ENCODE measurements around the gene GNAQ.

Gene GNAQ

DNA sequence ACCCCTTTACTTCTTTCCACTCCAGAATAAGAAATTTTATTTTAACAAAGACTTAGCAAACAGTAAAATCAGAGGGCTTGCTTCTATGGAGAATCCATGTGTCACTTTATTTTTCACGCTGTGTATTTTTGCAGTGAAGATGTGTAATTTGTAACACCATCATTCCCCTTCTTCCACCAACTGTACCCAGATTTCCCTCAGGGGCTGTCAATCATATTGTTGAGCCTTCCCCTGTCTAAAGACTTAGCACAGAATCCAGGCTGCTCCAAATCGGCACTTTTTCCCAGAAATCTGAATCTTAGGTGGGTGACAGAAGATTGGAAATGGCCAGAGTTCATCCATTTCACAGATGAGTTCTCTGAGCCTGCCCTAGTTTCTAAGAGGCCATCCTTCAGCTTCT lies 115.9 kb downstream of the GNAQ start:
- H3K4me3 ChIP-seq (ENCODE audit: low read depth, low read length) = no peak overlapping the region
- TF ChIP-seq, protein P1, sequence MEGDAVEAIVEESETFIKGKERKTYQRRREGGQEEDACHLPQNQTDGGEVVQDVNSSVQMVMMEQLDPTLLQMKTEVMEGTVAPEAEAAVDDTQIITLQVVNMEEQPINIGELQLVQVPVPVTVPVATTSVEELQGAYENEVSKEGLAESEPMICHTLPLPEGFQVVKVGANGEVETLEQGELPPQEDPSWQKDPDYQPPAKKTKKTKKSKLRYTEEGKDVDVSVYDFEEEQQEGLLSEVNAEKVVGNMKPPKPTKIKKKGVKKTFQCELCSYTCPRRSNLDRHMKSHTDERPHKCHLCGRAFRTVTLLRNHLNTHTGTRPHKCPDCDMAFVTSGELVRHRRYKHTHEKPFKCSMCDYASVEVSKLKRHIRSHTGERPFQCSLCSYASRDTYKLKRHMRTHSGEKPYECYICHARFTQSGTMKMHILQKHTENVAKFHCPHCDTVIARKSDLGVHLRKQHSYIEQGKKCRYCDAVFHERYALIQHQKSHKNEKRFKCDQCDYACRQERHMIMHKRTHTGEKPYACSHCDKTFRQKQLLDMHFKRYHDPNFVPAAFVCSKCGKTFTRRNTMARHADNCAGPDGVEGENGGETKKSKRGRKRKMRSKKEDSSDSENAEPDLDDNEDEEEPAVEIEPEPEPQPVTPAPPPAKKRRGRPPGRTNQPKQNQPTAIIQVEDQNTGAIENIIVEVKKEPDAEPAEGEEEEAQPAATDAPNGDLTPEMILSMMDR (IDR thresholded peaks at IDR 0.05) = no peak
- H2AFZ ChIP-seq = no peak overlapping the region
- H3K9me3 ChIP-seq (ENCODE audit: control insufficient read depth, low read length) = no peaks in the 10 kb centered on the region
- H3K79me2 ChIP-seq = peaks cover 5% of the 10 kb centered on the region
- H3K27ac ChIP-seq = no peak overlapping the region
- H3K27me3 ChIP-seq (ENCODE audit: control insufficient read depth, insufficient read depth, low read length) = no peaks in the 10 kb centered on the region
- no peaks in the 10 kb centered on the region for H3K36me3 ChIP-seq (ENCODE audit: control insufficient read depth, insufficient read depth, low read length)
- no peaks in the 10 kb centered on the region for H3K4me1 ChIP-seq
- H3K4me2 ChIP-seq (ENCODE audit: low read length) = no peak overlapping the region
- no peak overlapping the region for H3K9ac ChIP-seq

DNA sequence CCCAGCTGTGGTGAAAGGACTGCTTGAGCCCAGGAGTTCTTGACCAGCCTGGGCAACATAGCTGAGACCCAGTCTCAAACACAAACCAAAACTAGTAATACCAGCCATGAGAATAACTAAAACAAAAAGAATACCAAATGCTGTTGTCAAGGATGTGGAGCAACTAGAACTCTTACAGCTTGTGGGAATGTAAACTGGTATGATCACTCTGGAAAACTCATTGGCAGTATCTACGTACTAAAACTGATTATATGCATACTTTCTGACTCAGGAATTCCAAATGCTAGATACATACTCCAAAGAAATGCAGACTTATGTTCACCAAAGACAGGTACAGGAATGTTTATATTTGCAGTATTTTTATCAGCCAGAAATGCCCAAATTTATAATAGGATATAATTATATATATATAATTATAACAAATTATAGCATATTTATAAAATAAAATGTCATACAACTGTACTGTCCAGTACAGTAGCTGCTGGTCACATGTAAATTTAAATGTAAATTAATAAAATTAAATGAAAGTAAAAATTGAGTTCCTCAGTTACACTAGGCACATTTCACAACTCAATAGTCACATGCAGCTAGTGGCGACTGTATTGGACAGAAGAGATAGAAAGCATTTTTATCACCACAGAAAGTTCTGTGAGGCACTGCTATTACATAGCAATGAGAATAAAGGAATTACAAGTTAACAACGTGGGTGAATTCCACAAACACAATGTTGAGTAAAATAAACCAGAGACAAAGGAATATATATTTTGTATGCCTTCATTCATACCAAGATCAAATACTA lies 118.5 kb downstream of the GNAQ start:
- no peak overlapping the region for H3K9ac ChIP-seq
- no peaks in the 10 kb centered on the region for H3K4me1 ChIP-seq
- H3K4me2 ChIP-seq (ENCODE audit: low read length) = no peak overlapping the region
- H3K36me3 ChIP-seq (ENCODE audit: control insufficient read depth, insufficient read depth, low read length) = no peaks in the 10 kb centered on the region
- H3K27ac ChIP-seq = no peak overlapping the region
- no peak overlapping the region for H2AFZ ChIP-seq
- H3K27me3 ChIP-seq (ENCODE audit: control insufficient read depth, insufficient read depth, low read length) = no peaks in the 10 kb centered on the region
- TF ChIP-seq, protein P1 (IDR thresholded peaks at IDR 0.05) = no peak
- no peaks in the 10 kb centered on the region for H3K9me3 ChIP-seq (ENCODE audit: control insufficient read depth, low read length)
- H3K4me3 ChIP-seq (ENCODE audit: low read depth, low read length) = no peak overlapping the region
- H3K79me2 ChIP-seq = peaks cover 10% of the 10 kb centered on the region

DNA sequence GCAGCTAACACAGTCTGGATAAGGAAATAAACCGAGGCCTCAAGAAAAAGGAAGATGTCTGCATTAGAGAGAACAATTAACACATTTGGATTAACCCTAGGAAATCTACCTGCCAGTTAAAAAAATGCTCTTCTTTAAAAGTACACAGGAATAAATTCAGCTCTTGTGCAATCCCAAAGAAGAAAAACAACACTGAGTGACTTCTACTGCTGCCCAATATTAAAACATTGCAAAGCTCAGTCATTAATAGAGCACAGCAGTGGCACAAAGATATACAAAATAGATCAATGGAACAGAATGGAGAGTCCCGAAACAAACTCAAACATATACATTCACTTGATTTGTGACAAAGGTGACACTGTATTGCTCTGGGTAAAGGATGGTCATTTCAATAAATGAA lies 119.7 kb downstream of the GNAQ start:
- peaks cover 10% of the 10 kb centered on the region for H3K79me2 ChIP-seq
- H3K27ac ChIP-seq = no peak overlapping the region
- no peak overlapping the region for H2AFZ ChIP-seq
- TF ChIP-seq, protein P1 (IDR thresholded peaks at IDR 0.05) = no peak
- no peak overlapping the region for H3K4me3 ChIP-seq (ENCODE audit: low read depth, low read length)
- no peaks in the 10 kb centered on the region for H3K27me3 ChIP-seq (ENCODE audit: control insufficient read depth, insufficient read depth, low read length)
- no peaks in the 10 kb centered on the region for H3K4me1 ChIP-seq
- H3K36me3 ChIP-seq (ENCODE audit: control insufficient read depth, insufficient read depth, low read length) = no peaks in the 10 kb centered on the region
- H3K9ac ChIP-seq = no peak overlapping the region
- H3K9me3 ChIP-seq (ENCODE audit: control insufficient read depth, low read length) = no peaks in the 10 kb centered on the region
- no peak overlapping the region for H3K4me2 ChIP-seq (ENCODE audit: low read length)

DNA sequence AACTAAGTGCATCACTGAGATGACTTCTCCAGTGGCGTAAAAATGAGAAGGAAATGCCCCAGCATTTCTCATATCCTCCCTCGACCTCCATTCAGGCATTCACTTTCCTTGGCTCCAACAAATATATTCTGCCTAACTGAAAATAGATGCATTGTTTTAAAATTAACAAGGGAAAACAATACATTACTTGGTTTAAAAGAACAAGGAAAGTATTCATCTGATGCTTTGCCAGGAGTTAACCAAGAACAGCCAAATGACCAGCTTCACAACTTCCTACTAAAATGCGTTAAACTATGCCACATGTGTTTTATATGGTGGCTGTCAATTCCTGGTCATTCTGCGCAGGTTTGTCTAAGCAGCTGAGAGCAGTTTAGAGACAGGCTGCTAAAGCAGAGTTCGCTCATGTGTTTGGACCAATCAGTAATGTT lies 121.4 kb downstream of the GNAQ start:
- Histone ChIP-seq H3K4me2 (ENCODE audit: low read length) (no peak overlapping the region), H3K36me3 (ENCODE audit: control insufficient read depth, insufficient read depth, low read length) (no peaks in the 10 kb centered on the region), H2AFZ (no peak overlapping the region), H3K27me3 (ENCODE audit: control insufficient read depth, insufficient read depth, low read length) (no peaks in the 10 kb centered on the region), H3K79me2 (peaks cover 10% of the 10 kb centered on the region), H3K9me3 (ENCODE audit: control insufficient read depth, low read length) (no peaks in the 10 kb centered on the region), H3K27ac (no peak overlapping the region), H3K4me1 (no peaks in the 10 kb centered on the region), H3K4me3 (ENCODE audit: low read depth, low read length) (no peak overlapping the region), H3K9ac (no peak overlapping the region)
- TF ChIP-seq, protein P1 (IDR thresholded peaks at IDR 0.05) = no peak

DNA sequence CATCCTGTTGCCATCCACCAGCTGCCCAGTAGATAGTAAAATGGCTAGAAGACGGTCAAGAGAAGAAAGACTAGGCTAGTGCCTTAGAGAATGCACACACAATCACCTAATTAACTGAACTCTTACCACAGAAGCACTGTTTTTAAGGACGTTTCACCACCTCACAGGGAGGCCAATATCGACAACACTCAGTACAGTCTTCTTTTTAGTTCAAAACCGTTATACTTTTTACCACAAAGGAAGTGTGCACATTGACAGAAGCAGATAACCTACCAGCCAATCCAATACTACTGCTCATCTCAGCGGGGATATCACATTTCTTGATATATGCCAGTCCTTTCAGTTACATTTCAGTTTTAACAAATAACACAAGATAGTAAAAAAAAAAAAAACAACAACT lies 122.3 kb downstream of the GNAQ start:
- H3K79me2 ChIP-seq = peaks cover 10% of the 10 kb centered on the region
- no peak overlapping the region for H3K27ac ChIP-seq
- no peak overlapping the region for H2AFZ ChIP-seq
- H3K9me3 ChIP-seq (ENCODE audit: control insufficient read depth, low read length) = no peaks in the 10 kb centered on the region
- H3K4me1 ChIP-seq = no peaks in the 10 kb centered on the region
- TF ChIP-seq, protein P1 (IDR thresholded peaks at IDR 0.05) = no peak
- H3K27me3 ChIP-seq (ENCODE audit: control insufficient read depth, insufficient read depth, low read length) = no peaks in the 10 kb centered on the region
- no peak overlapping the region for H3K9ac ChIP-seq
- no peak overlapping the region for H3K4me2 ChIP-seq (ENCODE audit: low read length)
- no peak overlapping the region for H3K4me3 ChIP-seq (ENCODE audit: low read depth, low read length)
- no peaks in the 10 kb centered on the region for H3K36me3 ChIP-seq (ENCODE audit: control insufficient read depth, insufficient read depth, low read length)
